GM12878 (cell line): ENCODE results near the gene GRIK3. TPM values are rescaled to one million over a fixed set of nuclear protein-coding genes. Genes with fewer than 3 reads are reported as not detected.

Source experiments
- ATAC-seq: fragments of 200-7000 bp; cut with Tn5 transposase; 3 replicates; pipeline ENCODE4 v1.9.1; 2020; ENCODE audit warnings: mild to moderate bottlenecking, moderate library complexity
- BruUV-seq: library from RNA; stranded (reverse); fragments of 400-500 nt; replicated peaks from 2 replicates; lab custom pipeline; 2021; lab: Mats Ljungman, UMichigan
- CTCF ChIA-PET: fragments of 300-600 bp; sonication (Branson Sonifier 250); formaldehyde crosslinking; extraction: SDS; loops from one replicate; lab custom pipeline; 2021; ENCODE audit warnings: inconsistent platforms; lab: Yijun Ruan, JAX
- POLR2A ChIA-PET: fragments of 350-600 bp; formaldehyde crosslinking; extraction: SDS; loops from one replicate; lab custom pipeline; 2021; ENCODE audit warnings: inconsistent platforms; lab: Charles Lee
- RAD21 ChIA-PET: fragments of 300-600 bp; sonication (Branson Sonifier 250); formaldehyde crosslinking; loops from one replicate; lab custom pipeline; 2023; ENCODE audit warnings: antibody characterized with exemption; ENCODE audit not compliant: unreplicated experiment; lab: Charles Lee
- SMC1A ChIA-PET: fragments of 300-600 bp; sonication (Branson Sonifier 250); formaldehyde crosslinking; loops from one replicate; lab custom pipeline; 2023; ENCODE audit not compliant: unreplicated experiment, uncharacterized antibody; lab: Charles Lee
- DNase-seq: peaks from one replicate; pipeline ENCODE4 v3.0.0-alpha.2; 2011; ENCODE audit warnings: low read depth, low spot score
- FAIRE-seq: peaks from 3 replicates; lab custom pipeline; 2011; peaks lifted over from hg19 to GRCh38; lab: Jason Lieb, UNC
- H2AFZ ChIP-seq: 2 replicates; pipeline ENCODE4 v1.6.0; 2011; ENCODE audit warnings: low read depth, low read length, control low read depth; ENCODE audit not compliant: control insufficient read depth
- H3K27ac ChIP-seq: 2 replicates; pipeline ENCODE4 v1.5.1; 2011; ENCODE audit warnings: control low read depth; ENCODE audit not compliant: control insufficient read depth, insufficient read depth
- H3K27me3 ChIP-seq, 2 experiments: replicated peaks in 1 of 2; 2 replicates each; pipeline versions ENCODE4 v1.6.0 to v1.6.1; 2011; ENCODE audit warnings: low read length in 1 of 2; ENCODE audit not compliant: control insufficient read depth in 2 of 2, insufficient read depth in 2 of 2
- H3K36me3 ChIP-seq, 2 experiments: 2 replicates each; pipeline ENCODE4 v1.5.1; 2011; ENCODE audit warnings: low read length in 1 of 2; ENCODE audit not compliant: control insufficient read depth in 2 of 2, insufficient read depth in 2 of 2
- H3K4me1 ChIP-seq: 2 replicates; pipeline ENCODE4 v1.6.1; 2011; ENCODE audit warnings: mild to moderate bottlenecking, low read length, moderate library complexity, mixed read lengths; ENCODE audit not compliant: control insufficient read depth, insufficient read depth
- H3K4me2 ChIP-seq: 2 replicates; pipeline ENCODE4 v1.6.0; 2011; ENCODE audit warnings: control low read depth; ENCODE audit not compliant: control insufficient read depth, insufficient read depth
- H3K4me3 ChIP-seq: fragments of 200-600 bp; sonication (generic); 2 replicates; pipeline ENCODE4 v1.5.1; 2016
- H3K79me2 ChIP-seq: 2 replicates; pipeline ENCODE4 v1.6.0; 2011; ENCODE audit warnings: low read length; ENCODE audit not compliant: control insufficient read depth, insufficient read depth
- H3K9ac ChIP-seq: 2 replicates; pipeline ENCODE4 v1.8.0; 2011; ENCODE audit warnings: low read length, control low read depth, mixed read lengths; ENCODE audit not compliant: control insufficient read depth, insufficient read depth
- H3K9me3 ChIP-seq: replicated peaks from 3 replicates; pipeline ENCODE4 v1.5.1; 2011; ENCODE audit warnings: mild to moderate bottlenecking, low read length; ENCODE audit not compliant: control insufficient read depth, insufficient read depth
- H4K20me1 ChIP-seq: 2 replicates; pipeline ENCODE4 v1.6.0; 2011; ENCODE audit not compliant: control insufficient read depth, insufficient read depth
- ATF2 ChIP-seq: IDR thresholded peaks from 2 replicates; pipeline ENCODE4 v1.6.1; 2012; ENCODE audit warnings: low read length, inconsistent platforms
- ATF3 ChIP-seq: IDR thresholded peaks from 2 replicates; pipeline ENCODE4 v1.6.1; 2011; ENCODE audit warnings: low read depth, mild to moderate bottlenecking, low read length, moderate library complexity, borderline replicate concordance; ENCODE audit errors: extremely low read depth
- BCL11A ChIP-seq: IDR thresholded peaks from 2 replicates; pipeline ENCODE4 v1.6.1; 2011; ENCODE audit warnings: low read depth, low read length
- CREB1 ChIP-seq: IDR thresholded peaks from 2 replicates; pipeline ENCODE4 v1.6.1; 2012; ENCODE audit warnings: low read depth, mild to moderate bottlenecking, inconsistent platforms
- DPF2 ChIP-seq: fragments of 450-650 bp; IDR thresholded peaks from 2 replicates; pipeline ENCODE4 v1.6.1; 2017; ENCODE audit warnings: mild to moderate bottlenecking
- IKZF2 ChIP-seq, 2 experiments: fragments of 450-650 bp; IDR thresholded peaks; 2 replicates each; pipeline ENCODE4 v1.6.1; 2017; ENCODE audit warnings: mild to moderate bottlenecking in 2 of 2, moderate library complexity in 2 of 2
- MYB ChIP-seq: fragments of 150-350 bp; IDR thresholded peaks from 2 replicates; pipeline ENCODE4 v1.6.1; 2014; ENCODE audit warnings: mild to moderate bottlenecking, low read depth, low read length, borderline replicate concordance
- NFXL1 ChIP-seq: fragments of 450-650 bp; IDR thresholded peaks from 2 replicates; pipeline ENCODE4 v1.6.1; 2017; ENCODE audit warnings: antibody characterized with exemption, mild to moderate bottlenecking, borderline replicate concordance
- NR2C1 ChIP-seq: fragments of 450-650 bp; IDR thresholded peaks from 2 replicates; pipeline ENCODE4 v1.6.1; 2017; ENCODE audit warnings: antibody characterized with exemption, mild to moderate bottlenecking, moderate library complexity
- NR2C2 ChIP-seq: IDR thresholded peaks from 2 replicates; pipeline ENCODE4 v1.6.1; 2011; ENCODE audit warnings: borderline replicate concordance, low read depth; ENCODE audit not compliant: control insufficient read depth, insufficient read length
- SMC3 ChIP-seq: IDR thresholded peaks from 2 replicates; pipeline ENCODE4 v1.6.1; 2011; ENCODE audit warnings: low read length, improper control_type of control experiment, borderline replicate concordance
- SREBF1 ChIP-seq: IDR thresholded peaks from 2 replicates; pipeline ENCODE4 v1.6.1; 2012; ENCODE audit warnings: mild to moderate bottlenecking, low read length
- STAT3 ChIP-seq: IDR thresholded peaks from 2 replicates; pipeline ENCODE4 v1.6.1; 2011; ENCODE audit warnings: low read depth, low read length, improper control_type of control experiment
- TARDBP ChIP-seq: IDR thresholded peaks from 2 replicates; pipeline ENCODE4 v1.6.1; 2016; ENCODE audit warnings: borderline replicate concordance
- WGBS: methylation state at CpG from one replicate; pipeline ENCODE4 v1.1.6; 2016; ENCODE audit warnings: low lambda C conversion rate; ENCODE audit not compliant: insufficient replicate concordance, insufficient coverage; ENCODE audit errors: missing lambda C conversion rate; 5-methylcytosine and 5-hydroxymethylcytosine counted together
- in situ Hi-C: fragments of 300-500 bp; cut with MboI; formaldehyde crosslinking; loops from 9 replicates; pipeline ENCODE4 v1.14.3; 2018; ENCODE audit warnings: mixed read lengths
- intact Hi-C: fragments of 100-400 bp; cut with micrococcal nuclease; formaldehyde crosslinking; loops from one replicate; pipeline ENCODE4 v1.14.2; 2022; ENCODE audit not compliant: unreplicated experiment
- polyA plus RNA-seq, 11 experiments: library from polyadenylated mRNA; depleted of rRNA in 4 of 11; unstranded in 6 of 11; stranded (reverse) in 5 of 11; fragments of >200 nt; fragmentation: Nextera tagmentation in 4 of 11; fragmentation: Illumina TruSeq in 1 of 11; extraction: Ambion mirVana in 4 of 11; extraction: Trizol in 1 of 11; gene quantifications; 1 replicate in 1 of 11; 2 replicates in 10 of 11; pipeline versions ENCODE4 v1.2.1 to v1.2.3, GENCODE V29; 2011 to 2016; ENCODE audit warnings: inconsistent platforms in 2 of 11, missing spikeins in 2 of 11, low read depth in 1 of 11
- total RNA-seq, 4 experiments: library from RNA; depleted of rRNA in 3 of 4; stranded (reverse); fragments of >200 nt in 3 of 4; fragmentation: Illumina TruSeq in 1 of 4; extraction: Trizol in 1 of 4; gene quantifications; 2 replicates each; pipeline versions ENCODE4 v1.2.1 to v1.2.3, GENCODE V29; 2013 to 2021

The GRIK3 gene
- total and polyA plus RNA-seq, 10 of the 15 experiments (the other 5 are each of a cell fraction or from before 2014, with no cell fraction given), result not detected

GRCh38 chr1:36984026-36984425 lies 50.3 kb downstream of the GRIK3 start:
- H3K4me1 ChIP-seq, result no peaks in the 10 kb centered on the region
- ChIA-PET POLR2A (no interaction called here), RAD21 (no interaction called here), SMC1A (interaction anchor here (0.6 kb wide), 1 partner anchor 764 kb away, joined by 3 read pairs; no protein-coding TSS in a partner anchor)
- H3K9me3 ChIP-seq, result no peaks in the 10 kb centered on the region
- H3K9ac ChIP-seq, result no peak overlapping the region
- FAIRE-seq (no peak), ATAC-seq (no peak)
- H3K27ac ChIP-seq, result no peak overlapping the region
- in situ Hi-C loops, result no loop called here
- H3K4me2 ChIP-seq, result no peak overlapping the region
- peaks cover 0 to 3% of the 10 kb centered on the region in 2 experiments; a peak in 2 of 4 replicates for H3K27me3 ChIP-seq
- no peaks in the 10 kb centered on the region for H3K79me2 ChIP-seq
- no peaks in the 10 kb centered on the region for H4K20me1 ChIP-seq
- no peak overlapping the region for H2AFZ ChIP-seq
- no peak overlapping the region for H3K4me3 ChIP-seq
- no TSS peak for BruUV-seq
- no peaks in the 10 kb centered on the region for H3K36me3 ChIP-seq
- TF ChIP-seq NFXL1, result no peak
- no peak for TF ChIP-seq SMC3
- TF ChIP-seq IKZF2 (IDR thresholded peaks at IDR 0.05), result no peak
- no peak for TF ChIP-seq NR2C1
- no peak for TF ChIP-seq NR2C2
- TF ChIP-seq MYB, result no peak
- TF ChIP-seq SREBF1, result no peak
- TF ChIP-seq CREB1, result no peak
- no peak for TF ChIP-seq STAT3
- no peak for TF ChIP-seq ATF2
- TF ChIP-seq ATF3, result no peak
- no peak for TF ChIP-seq TARDBP
- no peak for TF ChIP-seq DPF2
- TF ChIP-seq BCL11A, result no peak
- TF ChIP-seq, all 136 proteins: peak for 0
- intact Hi-C loops, result no loop called here
- DNase-seq, result no peak
- 6% methylated on average over 6 of the region's 6 CpGs for WGBS
- CTCF ChIA-PET, result no interaction called here
